Activated naive CD4-positive, alpha-beta T cell treated with anti-CD3 and anti-CD28 coated beads for 36 hours (primary cell): Measurements from ENCODE around the gene CDH22. TPM values are rescaled to one million over a fixed set of nuclear protein-coding genes. Genes with fewer than 3 reads are reported as not detected.

Experiments used
- CTCF ChIA-PET: fragments of 350-600 bp; sonication (Branson Sonifier 250); formaldehyde crosslinking; loops from one replicate; lab custom pipeline; 2021; ENCODE audit warnings: antibody characterized with exemption; lab: Charles Lee
- DNase-seq: peaks from one replicate; pipeline ENCODE4 v3.0.0-alpha.2; 2020
- H3K27ac Mint-ChIP-seq: one replicate; pipeline ENCODE4 v1.8.0; 2021; ENCODE audit warnings: mild to moderate bottlenecking, mixed read lengths
- H3K27me3 Mint-ChIP-seq: one replicate; pipeline ENCODE4 v1.8.0; 2021; ENCODE audit warnings: low read depth, mixed read lengths
- H3K36me3 Mint-ChIP-seq: one replicate; pipeline ENCODE4 v1.8.0; 2021; ENCODE audit warnings: low read depth, mixed read lengths
- H3K4me1 Mint-ChIP-seq: one replicate; pipeline ENCODE4 v1.8.0; 2021; ENCODE audit warnings: low read depth, mixed read lengths
- H3K4me3 Mint-ChIP-seq: one replicate; pipeline ENCODE4 v1.8.0; 2021; ENCODE audit warnings: mild to moderate bottlenecking, moderate library complexity, mixed read lengths
- H3K9me3 Mint-ChIP-seq: one replicate; pipeline ENCODE4 v1.8.0; 2021; ENCODE audit warnings: mixed read lengths
- intact Hi-C: fragments of 100-400 bp; cut with micrococcal nuclease; formaldehyde crosslinking; loops from one replicate; pipeline ENCODE4 v1.15.1; 2023
- total RNA-seq, 2 experiments: library from RNA; stranded (reverse); gene quantifications; one replicate each; pipeline ENCODE4 v1.2.3, GENCODE V29; 2021

Gene CDH22
- total RNA-seq, result under 1 TPM in 1 of 2 experiments, not detected in 1; 0.07 TPM

- intact Hi-C loops, result loop anchor here (1.0 to 5.0 kb wide), 3 partner anchors 53 to 379 kb away; partner anchors contain the start of gene TP53RK
- Mint-ChIP-seq H3K36me3 (no peaks in the 10 kb centered on the region), H3K27ac (no peak within 1 kb of the TSS), H3K4me1 (peaks cover 7% of the 10 kb centered on the region), H3K27me3 (peaks cover 57% of the 10 kb centered on the region), H3K4me3 (peak within 1 kb of the TSS; percentile 67), H3K9me3 (no peaks in the 10 kb centered on the region)
- peak; percentile 59 for DNase-seq
- CTCF ChIA-PET, result no interaction called here
Observed at GRCh38 chr20:46308258-46309157, at the start of gene CDH22. CDH22 (minus strand) TSS chr20:46308498; CDS start chr20:46251294, 57,204 bp downstream.

GRCh38 chr20:46357030-46357514, 48.8 kb upstream of the CDH22 start:
- Mint-ChIP-seq H3K27ac (peak overlapping the region; percentile 73), H3K36me3 (peaks cover 21% of the 10 kb centered on the region), H3K27me3 (no peaks in the 10 kb centered on the region), H3K4me1 (peaks cover 50% of the 10 kb centered on the region), H3K4me3 (no peak overlapping the region), H3K9me3 (no peaks in the 10 kb centered on the region)
- intact Hi-C loops, result no loop called here
- no peak for DNase-seq
- CTCF ChIA-PET, result interaction anchor here (2.5 kb wide), 1 partner anchor 8 kb away, joined by 11 read pairs; no protein-coding TSS in a partner anchor

GRCh38 chr20:46356195-46357029, 48.1 kb upstream of the CDH22 start:
- intact Hi-C loops, result no loop called here
- Mint-ChIP-seq H3K27ac (no peak overlapping the region), H3K9me3 (no peaks in the 10 kb centered on the region), H3K27me3 (no peaks in the 10 kb centered on the region), H3K4me3 (no peak overlapping the region), H3K4me1 (peaks cover 43% of the 10 kb centered on the region), H3K36me3 (peaks cover 21% of the 10 kb centered on the region)
- CTCF ChIA-PET, result interaction anchor here (2.5 kb wide), 1 partner anchor 7 kb away, joined by 11 read pairs; no protein-coding TSS in a partner anchor
- DNase-seq, result no peak

GRCh38 chr20:46355778-46356177, 47.5 kb upstream of the CDH22 start:
- H3K4me1 Mint-ChIP-seq, result peaks cover 37% of the 10 kb centered on the region
- H3K27me3 Mint-ChIP-seq, result no peaks in the 10 kb centered on the region
- H3K27ac Mint-ChIP-seq, result peak overlapping the region; percentile 20
- no peak overlapping the region for H3K4me3 Mint-ChIP-seq
- intact Hi-C loops, result no loop called here
- no peaks in the 10 kb centered on the region for H3K9me3 Mint-ChIP-seq
- CTCF ChIA-PET, result no interaction called here
- no peak for DNase-seq
- peaks cover 20% of the 10 kb centered on the region for H3K36me3 Mint-ChIP-seq

GRCh38 chr20:46354920-46355654, 46.8 kb upstream of the CDH22 start:
- intact Hi-C loops, result no loop called here

GRCh38 chr20:46354207-46354555, 45.9 kb upstream of the CDH22 start:
- intact Hi-C loops, result no loop called here

More at GRCh38 chr20:46354920-46355654, 46.8 kb upstream of the CDH22 start:
- Mint-ChIP-seq H3K27me3 (no peaks in the 10 kb centered on the region), H3K36me3 (peaks cover 20% of the 10 kb centered on the region), H3K4me1 (peaks cover 40% of the 10 kb centered on the region), H3K4me3 (no peak overlapping the region), H3K9me3 (no peaks in the 10 kb centered on the region), H3K27ac (no peak overlapping the region)
- CTCF ChIA-PET, result no interaction called here
- DNase-seq, result no peak

GRCh38 chr20:46353500-46354206, 45.4 kb upstream of the CDH22 start:
- DNase-seq, result no peak
- Mint-ChIP-seq H3K9me3 (no peaks in the 10 kb centered on the region), H3K36me3 (peaks cover 20% of the 10 kb centered on the region), H3K4me3 (no peak overlapping the region), H3K27ac (no peak overlapping the region), H3K4me1 (peaks cover 28% of the 10 kb centered on the region), H3K27me3 (no peaks in the 10 kb centered on the region)
- intact Hi-C loops, result no loop called here
- CTCF ChIA-PET, result no interaction called here

More at GRCh38 chr20:46354207-46354555, 45.9 kb upstream of the CDH22 start:
- H3K4me3 Mint-ChIP-seq, result no peak overlapping the region
- no peaks in the 10 kb centered on the region for H3K9me3 Mint-ChIP-seq
- peaks cover 32% of the 10 kb centered on the region for H3K4me1 Mint-ChIP-seq
- peaks cover 20% of the 10 kb centered on the region for H3K36me3 Mint-ChIP-seq
- no peaks in the 10 kb centered on the region for H3K27me3 Mint-ChIP-seq
- DNase-seq, result no peak
- CTCF ChIA-PET, result no interaction called here
- no peak overlapping the region for H3K27ac Mint-ChIP-seq

GRCh38 chr20:46352370-46352938, 44.2 kb upstream of the CDH22 start:
- CTCF ChIA-PET, result no interaction called here
- no peak for DNase-seq
- Mint-ChIP-seq H3K27me3 (no peaks in the 10 kb centered on the region), H3K4me3 (no peak overlapping the region), H3K9me3 (no peaks in the 10 kb centered on the region), H3K27ac (no peak overlapping the region), H3K4me1 (peaks cover 18% of the 10 kb centered on the region), H3K36me3 (peaks cover 20% of the 10 kb centered on the region)
- intact Hi-C loops, result no loop called here

- Mint-ChIP-seq H3K4me1 (peaks cover 11% of the 10 kb centered on the region), H3K36me3 (peaks cover 21% of the 10 kb centered on the region), H3K9me3 (no peaks in the 10 kb centered on the region), H3K27me3 (no peaks in the 10 kb centered on the region), H3K27ac (peak overlapping the region; percentile 30), H3K4me3 (no peak overlapping the region)
- intact Hi-C loops, result no loop called here
- DNase-seq, result no peak
- CTCF ChIA-PET, result no interaction called here
Observed at GRCh38 chr20:46351357-46352058, 43.2 kb upstream of the CDH22 start.

GRCh38 chr20:46350986-46351267, 42.6 kb upstream of the CDH22 start:
- peaks cover 12% of the 10 kb centered on the region for H3K4me1 Mint-ChIP-seq
- no peak for DNase-seq
- H3K27ac Mint-ChIP-seq, result no peak overlapping the region
- intact Hi-C loops, result no loop called here
- no peak overlapping the region for H3K4me3 Mint-ChIP-seq
- no peaks in the 10 kb centered on the region for H3K27me3 Mint-ChIP-seq
- peaks cover 24% of the 10 kb centered on the region for H3K36me3 Mint-ChIP-seq
- CTCF ChIA-PET, result no interaction called here
- no peaks in the 10 kb centered on the region for H3K9me3 Mint-ChIP-seq
